Gastrocnemius medialis (tissue), 4 donors: ENCODE results near the gene EXO1. TPM values are rescaled to one million over a fixed set of nuclear protein-coding genes. Genes with fewer than 3 reads are reported as not detected.

ENCODE experiments used
- ATAC-seq, 2 donors: fragments of 150-250 bp; one replicate each; pipeline ENCODE4 v1.9.1; 2016
- DNase-seq, 2 donors: peaks; one replicate each; pipeline ENCODE4 v3.0.0-alpha.2; 2019
- H3K27ac ChIP-seq, 4 donors: fragments of 200-600 bp; sonication (generic); 1 replicate in 1 of 4; 2 replicates in 3 of 4; pipeline ENCODE4 v1.5.1; 2016 to 2018; ENCODE audit warnings: mild to moderate bottlenecking in 2 of 4, moderate library complexity in 1 of 4
- H3K27me3 ChIP-seq, 3 donors: fragments of 200-600 bp; sonication (generic) in 2 of 3; 1 replicate in 1 of 3; 2 replicates in 2 of 3; pipeline versions ENCODE4 v1.5.1 to v1.6.0; 2016 to 2019; ENCODE audit warnings: mild to moderate bottlenecking in 1 of 3, moderate library complexity in 1 of 3
- H3K36me3 ChIP-seq, 2 donors: fragments of 200-600 bp; sonication (generic) in 1 of 2; one replicate each; pipeline ENCODE4 v1.5.1; 2017 to 2018
- H3K4me1 ChIP-seq, 2 donors: fragments of 200-600 bp; sonication (generic) in 1 of 2; one replicate each; pipeline ENCODE4 v1.5.1; 2016 to 2017; ENCODE audit warnings: mild to moderate bottlenecking in 2 of 2
- H3K4me3 ChIP-seq, 4 donors: fragments of 200-600 bp; sonication (generic) in 3 of 4; 1 replicate in 1 of 4; 2 replicates in 3 of 4; pipeline ENCODE4 v1.5.1; 2016 to 2019; ENCODE audit warnings: mild to moderate bottlenecking in 2 of 4
- H3K9me3 ChIP-seq, 3 donors: fragments of 200-600 bp; sonication (generic) in 2 of 3; 1 replicate in 1 of 3; 2 replicates in 2 of 3; pipeline ENCODE4 v1.5.1; 2016 to 2019
- POLR2A ChIP-seq, 2 donors: fragments of 450-650 bp; IDR thresholded peaks; one replicate each; pipeline ENCODE4 v1.6.1; 2017; ENCODE audit warnings: antibody characterized with exemption in 2 of 2, mild to moderate bottlenecking in 2 of 2, moderate library complexity in 2 of 2
- in situ Hi-C, 4 donors: fragments of 200-750 bp; cut with MboI; loops; one replicate each; pipeline versions ENCODE4 v1.15.0 to v1.8.0; 2017; ENCODE audit warnings: low sequenced_read_pairs in 4 of 4
- intact Hi-C: fragments of 100-400 bp; cut with DNase I; formaldehyde crosslinking; loops from one replicate; pipeline ENCODE4 v1.15.1; 2023; ENCODE audit warnings: low total_unique reads
- total RNA-seq, 4 donors: library from RNA; depleted of rRNA; stranded (reverse); fragments of >200 nt; gene quantifications; one replicate each; pipeline versions ENCODE4 v1.1.0 to v1.2.3, GENCODE V29; 2016
- TF ChIP-seq, protein P1 (sequence below), 5 experiments: fragments of 450-650 bp in 3 of 5; fragments of 200-600 bp in 2 of 5; sonication (generic) in 2 of 5; IDR thresholded peaks in 4 of 5; conservative IDR thresholded peaks in 1 of 5; 1 replicate in 4 of 5; 2 replicates in 1 of 5; pipeline ENCODE4 v1.5.1; 2016 to 2019; ENCODE audit warnings: antibody characterized with exemption in 5 of 5, mild to moderate bottlenecking in 3 of 5, moderate library complexity in 3 of 5

EXO1 gene
- total RNA-seq, 4 donors from 2014 or later: 0.20 TPM; not detected in 2

DNA sequence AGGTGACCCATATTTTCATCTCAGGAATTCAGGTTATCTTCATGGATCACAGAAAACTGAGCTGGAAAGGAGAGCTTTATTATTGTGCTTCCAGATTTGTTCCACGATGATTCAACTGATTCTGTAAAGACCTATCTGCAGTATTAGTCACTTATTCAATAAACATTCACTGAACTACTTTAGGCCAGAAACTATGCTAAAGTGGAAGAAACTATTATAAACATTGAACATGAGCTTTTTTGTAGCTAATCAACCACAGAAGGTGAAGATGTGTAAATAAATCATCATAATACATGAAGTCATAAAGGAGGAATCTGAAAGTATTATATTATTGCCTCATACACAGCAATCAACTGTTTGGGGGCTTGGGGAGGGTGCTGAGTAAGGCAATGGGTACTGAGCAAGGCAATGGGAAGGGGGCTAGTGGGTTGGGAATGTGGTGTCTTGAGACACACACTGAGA, 30.6 kb upstream of the EXO1 start:
- Histone ChIP-seq H3K27ac (no peak overlapping the region), H3K9me3 (no peaks in the 10 kb centered on the region), H3K4me3 (no peak overlapping the region), H3K4me1 (no peaks in the 10 kb centered on the region), H3K27me3 (no peaks in the 10 kb centered on the region), H3K36me3 (no peaks in the 10 kb centered on the region)
- DNase-seq (no peak), ATAC-seq (no peak)
- no peak for TF ChIP-seq POLR2A (IDR thresholded peaks at IDR 0.05)
- TF ChIP-seq, protein P1, sequence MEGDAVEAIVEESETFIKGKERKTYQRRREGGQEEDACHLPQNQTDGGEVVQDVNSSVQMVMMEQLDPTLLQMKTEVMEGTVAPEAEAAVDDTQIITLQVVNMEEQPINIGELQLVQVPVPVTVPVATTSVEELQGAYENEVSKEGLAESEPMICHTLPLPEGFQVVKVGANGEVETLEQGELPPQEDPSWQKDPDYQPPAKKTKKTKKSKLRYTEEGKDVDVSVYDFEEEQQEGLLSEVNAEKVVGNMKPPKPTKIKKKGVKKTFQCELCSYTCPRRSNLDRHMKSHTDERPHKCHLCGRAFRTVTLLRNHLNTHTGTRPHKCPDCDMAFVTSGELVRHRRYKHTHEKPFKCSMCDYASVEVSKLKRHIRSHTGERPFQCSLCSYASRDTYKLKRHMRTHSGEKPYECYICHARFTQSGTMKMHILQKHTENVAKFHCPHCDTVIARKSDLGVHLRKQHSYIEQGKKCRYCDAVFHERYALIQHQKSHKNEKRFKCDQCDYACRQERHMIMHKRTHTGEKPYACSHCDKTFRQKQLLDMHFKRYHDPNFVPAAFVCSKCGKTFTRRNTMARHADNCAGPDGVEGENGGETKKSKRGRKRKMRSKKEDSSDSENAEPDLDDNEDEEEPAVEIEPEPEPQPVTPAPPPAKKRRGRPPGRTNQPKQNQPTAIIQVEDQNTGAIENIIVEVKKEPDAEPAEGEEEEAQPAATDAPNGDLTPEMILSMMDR (IDR thresholded peaks at IDR 0.05 in 4 of 5, conservative IDR thresholded peaks at IDR 0.05 in 1 of 5): no peak
- intact Hi-C loops: no loop called here
- in situ Hi-C loops: no loop called here

DNA sequence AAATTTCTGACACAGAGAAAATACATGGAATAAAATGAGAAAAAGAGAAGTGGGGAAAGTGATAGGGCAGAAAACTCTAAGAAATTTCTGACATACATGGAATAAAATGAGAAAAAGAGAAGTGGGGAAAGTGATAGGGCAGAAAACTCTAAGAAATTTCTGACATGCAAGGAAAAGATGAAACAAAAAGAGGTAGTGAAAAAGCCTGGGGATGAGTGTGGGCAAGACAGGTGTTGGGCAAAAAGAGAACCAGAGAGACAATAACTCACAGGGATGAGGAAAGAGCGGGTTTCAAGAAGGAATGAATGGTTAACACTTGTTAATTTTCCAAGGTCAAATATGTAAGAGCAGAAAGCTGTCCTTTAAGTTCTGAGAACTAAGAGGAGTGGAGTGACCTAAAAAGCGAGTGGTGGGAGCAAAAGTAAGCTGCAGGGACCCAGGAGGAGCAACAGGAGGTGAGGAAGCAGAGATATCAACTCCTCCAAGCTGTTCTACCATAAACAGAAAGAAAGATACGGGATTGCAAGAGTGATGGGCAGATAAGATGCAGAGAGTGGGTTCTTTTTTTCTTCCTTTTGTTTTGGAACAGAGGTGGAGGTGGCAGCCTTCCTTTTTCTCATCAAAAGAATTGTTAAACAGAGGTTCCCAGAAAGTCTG, 29.9 kb upstream of the EXO1 start:
- H3K4me1 ChIP-seq: no peaks in the 10 kb centered on the region
- no peaks in the 10 kb centered on the region for H3K36me3 ChIP-seq
- ATAC-seq (no peak), DNase-seq (no peak)
- H3K9me3 ChIP-seq: no peaks in the 10 kb centered on the region
- intact Hi-C loops (no loop called here), in situ Hi-C loops (no loop called here)
- H3K4me3 ChIP-seq: no peak overlapping the region
- TF ChIP-seq POLR2A (IDR thresholded peaks at IDR 0.05): no peak
- TF ChIP-seq, protein P1 (IDR thresholded peaks at IDR 0.05 in 4 of 5, conservative IDR thresholded peaks at IDR 0.05 in 1 of 5): no peak
- no peaks in the 10 kb centered on the region for H3K27me3 ChIP-seq
- no peak overlapping the region for H3K27ac ChIP-seq

DNA sequence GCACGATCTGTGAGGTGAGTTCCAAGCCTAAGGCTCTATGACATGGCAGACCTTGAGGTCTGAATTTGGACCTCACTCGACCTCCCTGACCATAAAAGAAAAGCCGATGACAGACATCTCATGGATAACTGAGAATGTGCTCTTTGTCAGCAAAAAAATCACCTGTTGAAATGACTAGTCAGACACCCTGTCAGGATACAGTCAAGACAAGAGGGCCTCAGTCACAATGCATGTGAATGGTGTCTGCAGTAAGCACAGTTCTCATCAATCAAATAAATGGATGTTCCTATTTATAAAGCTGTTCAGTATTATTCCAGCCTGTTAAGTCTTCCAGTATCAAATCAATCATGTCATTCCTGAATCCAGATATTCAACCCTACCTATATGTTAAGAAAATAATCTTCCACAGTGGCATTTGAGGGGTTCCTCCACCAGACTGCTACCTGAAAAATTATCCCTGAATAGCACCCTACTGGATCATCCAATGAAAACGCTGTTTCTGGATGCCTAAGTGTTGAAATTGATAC, 28.6 kb upstream of the EXO1 start:
- intact Hi-C loops (no loop called here), in situ Hi-C loops (no loop called here)
- H3K27me3 ChIP-seq: no peaks in the 10 kb centered on the region
- H3K27ac ChIP-seq: no peak overlapping the region
- no peak for ATAC-seq
- no peak for TF ChIP-seq POLR2A (IDR thresholded peaks at IDR 0.05)
- TF ChIP-seq, protein P1 (IDR thresholded peaks at IDR 0.05 in 4 of 5, conservative IDR thresholded peaks at IDR 0.05 in 1 of 5): no peak
- DNase-seq: no peak
- no peaks in the 10 kb centered on the region for H3K36me3 ChIP-seq
- H3K4me3 ChIP-seq: no peak overlapping the region
- H3K4me1 ChIP-seq: no peaks in the 10 kb centered on the region
- H3K9me3 ChIP-seq: no peaks in the 10 kb centered on the region

DNA sequence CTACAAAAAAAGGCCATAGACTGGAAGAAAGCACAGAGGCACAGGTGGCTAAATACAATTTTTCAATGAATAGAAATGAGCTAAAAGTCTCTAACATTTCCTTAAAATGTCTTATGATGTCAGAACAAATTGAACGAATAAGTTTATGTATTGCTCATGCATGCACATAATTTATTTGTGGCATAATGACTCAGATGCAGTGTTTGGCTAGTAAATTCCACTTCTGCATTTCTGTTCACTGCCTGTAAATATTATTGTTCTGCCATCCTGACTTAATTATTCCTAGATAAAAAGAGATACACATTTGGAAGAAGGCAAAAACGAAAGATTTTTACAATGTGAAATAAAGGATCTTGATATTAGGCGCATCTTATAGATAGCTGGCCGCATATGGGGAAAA, 26.6 kb upstream of the EXO1 start:
- in situ Hi-C loops: no loop called here
- Histone ChIP-seq H3K9me3 (no peaks in the 10 kb centered on the region), H3K4me1 (no peaks in the 10 kb centered on the region), H3K27me3 (no peaks in the 10 kb centered on the region), H3K4me3 (no peak overlapping the region), H3K27ac (no peak overlapping the region), H3K36me3 (no peaks in the 10 kb centered on the region)
- TF ChIP-seq, protein P1 (IDR thresholded peaks at IDR 0.05 in 4 of 5, conservative IDR thresholded peaks at IDR 0.05 in 1 of 5): no peak
- no peak for ATAC-seq
- DNase-seq: no peak
- intact Hi-C loops: no loop called here
